ENCODE results near the gene TENM3. TPM values are rescaled to one million over a fixed set of nuclear protein-coding genes. Genes with fewer than 3 reads are reported as not detected.

The TENM3 gene
- total RNA-seq, 2 donors from 2014 or later, result 39.5 to 51.9 TPM

GRCh38 chr4:182251116-182251515 is 7.9 kb downstream of the TENM3 start:
- TF ChIP-seq, protein P1, sequence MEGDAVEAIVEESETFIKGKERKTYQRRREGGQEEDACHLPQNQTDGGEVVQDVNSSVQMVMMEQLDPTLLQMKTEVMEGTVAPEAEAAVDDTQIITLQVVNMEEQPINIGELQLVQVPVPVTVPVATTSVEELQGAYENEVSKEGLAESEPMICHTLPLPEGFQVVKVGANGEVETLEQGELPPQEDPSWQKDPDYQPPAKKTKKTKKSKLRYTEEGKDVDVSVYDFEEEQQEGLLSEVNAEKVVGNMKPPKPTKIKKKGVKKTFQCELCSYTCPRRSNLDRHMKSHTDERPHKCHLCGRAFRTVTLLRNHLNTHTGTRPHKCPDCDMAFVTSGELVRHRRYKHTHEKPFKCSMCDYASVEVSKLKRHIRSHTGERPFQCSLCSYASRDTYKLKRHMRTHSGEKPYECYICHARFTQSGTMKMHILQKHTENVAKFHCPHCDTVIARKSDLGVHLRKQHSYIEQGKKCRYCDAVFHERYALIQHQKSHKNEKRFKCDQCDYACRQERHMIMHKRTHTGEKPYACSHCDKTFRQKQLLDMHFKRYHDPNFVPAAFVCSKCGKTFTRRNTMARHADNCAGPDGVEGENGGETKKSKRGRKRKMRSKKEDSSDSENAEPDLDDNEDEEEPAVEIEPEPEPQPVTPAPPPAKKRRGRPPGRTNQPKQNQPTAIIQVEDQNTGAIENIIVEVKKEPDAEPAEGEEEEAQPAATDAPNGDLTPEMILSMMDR (conservative IDR thresholded peaks at IDR 0.05), result no peak

GRCh38 chr4:182252220-182252619 is 9.0 kb downstream of the TENM3 start:
- Mint-ChIP-seq H3K4me3 (no peak overlapping the region), H3K36me3 (ENCODE audit: low read depth) (no peaks in the 10 kb centered on the region), H3K9me3 (peaks cover 6% of the 10 kb centered on the region), H3K27me3 (ENCODE audit: insufficient read depth) (peaks cover 2% of the 10 kb centered on the region), H3K27ac (no peak overlapping the region), H3K4me1 (peaks cover 17% of the 10 kb centered on the region)
- Histone ChIP-seq H3K27ac (ENCODE audit: low read depth, low read length) (no peak overlapping the region), H3K9me3 (ENCODE audit: control insufficient read depth, low read length) (peaks cover 5% of the 10 kb centered on the region), H3K36me3 (ENCODE audit: control insufficient read depth, insufficient read depth, low read length) (no peaks in the 10 kb centered on the region), H3K4me1 (ENCODE audit: control insufficient read depth, insufficient read depth, low read length) (no peaks in the 10 kb centered on the region), H3K27me3 (ENCODE audit: control insufficient read depth, insufficient read depth, low read length, poor library complexity, severe bottlenecking) (no peaks in the 10 kb centered on the region), H3K9ac (ENCODE audit: extremely low read depth, low read length, poor library complexity, severe bottlenecking) (no peak overlapping the region), H3K4me3 (ENCODE audit: low read length) (no peak overlapping the region)
- no peak for DNase-seq
- WGBS, 2 experiments (ENCODE audit: insufficient coverage in 1 of 2, insufficient read length in 1 of 2), result 87% methylated on average over 4 of the region's 4 CpGs; no CpG with 5 or more reads in 1 of the 2 experiments
- TF ChIP-seq, protein P1 (conservative IDR thresholded peaks at IDR 0.05), result no peak

More at GRCh38 chr4:182251116-182251515, 7.9 kb downstream of the TENM3 start:
- WGBS, 2 experiments (ENCODE audit: insufficient coverage in 1 of 2, insufficient read length in 1 of 2), result 84 to 94% methylated on average over 6 to 8 of the region's 8 CpGs
- Mint-ChIP-seq H3K4me3 (no peak overlapping the region), H3K36me3 (ENCODE audit: low read depth) (no peaks in the 10 kb centered on the region), H3K9me3 (peaks cover 6% of the 10 kb centered on the region), H3K4me1 (peaks cover 23% of the 10 kb centered on the region), H3K27me3 (ENCODE audit: insufficient read depth) (peaks cover 2% of the 10 kb centered on the region), H3K27ac (no peak overlapping the region)
- no peak overlapping the region for H3K4me3 ChIP-seq (ENCODE audit: low read length)
- no peaks in the 10 kb centered on the region for H3K36me3 ChIP-seq (ENCODE audit: control insufficient read depth, insufficient read depth, low read length)
- no peak overlapping the region for H3K27ac ChIP-seq (ENCODE audit: low read depth, low read length)
- no peak overlapping the region for H3K9ac ChIP-seq (ENCODE audit: extremely low read depth, low read length, poor library complexity, severe bottlenecking)
- H3K9me3 ChIP-seq (ENCODE audit: control insufficient read depth, low read length), result no peaks in the 10 kb centered on the region
- no peaks in the 10 kb centered on the region for H3K27me3 ChIP-seq (ENCODE audit: control insufficient read depth, insufficient read depth, low read length, poor library complexity, severe bottlenecking)
- H3K4me1 ChIP-seq (ENCODE audit: control insufficient read depth, insufficient read depth, low read length), result peaks cover 8% of the 10 kb centered on the region
- DNase-seq, result no peak

- peaks cover 10% of the 10 kb centered on the region for H3K9me3 ChIP-seq (ENCODE audit: control insufficient read depth, low read length)
- no peak overlapping the region for H3K27ac ChIP-seq (ENCODE audit: low read depth, low read length)
- H3K9ac ChIP-seq (ENCODE audit: extremely low read depth, low read length, poor library complexity, severe bottlenecking), result no peak overlapping the region
- H3K27me3 ChIP-seq (ENCODE audit: control insufficient read depth, insufficient read depth, low read length, poor library complexity, severe bottlenecking), result no peaks in the 10 kb centered on the region
- no peak for DNase-seq
- Mint-ChIP-seq H3K27ac (no peak overlapping the region), H3K27me3 (ENCODE audit: insufficient read depth) (peaks cover 2% of the 10 kb centered on the region), H3K4me3 (no peak overlapping the region), H3K9me3 (peaks cover 2% of the 10 kb centered on the region), H3K4me1 (peaks cover 17% of the 10 kb centered on the region), H3K36me3 (ENCODE audit: low read depth) (no peaks in the 10 kb centered on the region)
- WGBS, 2 experiments (ENCODE audit: insufficient coverage in 1 of 2, insufficient read length in 1 of 2), result 63 to 80% methylated on average over 1 to 9 of the region's 10 CpGs
- no peaks in the 10 kb centered on the region for H3K36me3 ChIP-seq (ENCODE audit: control insufficient read depth, insufficient read depth, low read length)
- H3K4me1 ChIP-seq (ENCODE audit: control insufficient read depth, insufficient read depth, low read length), result no peaks in the 10 kb centered on the region
- no peak overlapping the region for H3K4me3 ChIP-seq (ENCODE audit: low read length)
- TF ChIP-seq, protein P1 (conservative IDR thresholded peaks at IDR 0.05), result no peak
Measured at GRCh38 chr4:182254026-182254780, 11.0 kb downstream of the TENM3 start.

Measured in endodermal cell (in vitro differentiated cells).